CD4-positive, alpha-beta T cell treated with Interleukin-17A for 1 hour (primary cell): ENCODE data around the gene CCDC187.
"Not testable (repeated sequence)": the region's sequence is repeated elsewhere in the genome, so short reads cannot be mapped to it uniquely, and the experiment has no call there.

Experiments used
- DNase-seq: peaks from one replicate; pipeline ENCODE4 v3.0.0-alpha.2; 2020

CCDC187 gene

GRCh38 chr9:136283291-136284235, 20.3 kb downstream of the CCDC187 start:
- peak; percentile 74 for DNase-seq

GRCh38 chr9:136282272-136282861, 21.5 kb downstream of the CCDC187 start:
- DNase-seq = no peak

- no peak for DNase-seq
Measured at GRCh38 chr9:136281421-136282271, 22.2 kb downstream of the CCDC187 start.

GRCh38 chr9:136280535-136281315, 23.2 kb downstream of the CCDC187 start:
- DNase-seq = no peak

GRCh38 chr9:136279471-136279870, 24.4 kb downstream of the CCDC187 start:
- no peak for DNase-seq

GRCh38 chr9:136278894-136279293, 25.0 kb downstream of the CCDC187 start:
- DNase-seq = no peak

GRCh38 chr9:136278221-136278620, 25.7 kb downstream of the CCDC187 start:
- no peak for DNase-seq

- DNase-seq = no peak
Measured at GRCh38 chr9:136277746-136278145, 26.1 kb downstream of the CCDC187 start.

GRCh38 chr9:136276716-136277115, 27.2 kb downstream of the CCDC187 start:
- DNase-seq = no peak

- DNase-seq = no peak
Measured at GRCh38 chr9:136275655-136276429, 28.1 kb downstream of the CCDC187 start.

GRCh38 chr9:136274786-136275654, 28.9 kb downstream of the CCDC187 start:
- no peak for DNase-seq

GRCh38 chr9:136273921-136274785, 29.7 kb downstream of the CCDC187 start:
- DNase-seq = no peak

- DNase-seq = no peak
Measured at GRCh38 chr9:136273244-136273865, 30.5 kb downstream of the CCDC187 start.

GRCh38 chr9:136270173-136270705, 33.7 kb downstream of the CCDC187 start:
- DNase-seq = no peak

- no peak for DNase-seq
Measured at GRCh38 chr9:136268735-136269134, 35.2 kb downstream of the CCDC187 start.

GRCh38 chr9:136268318-136268717, 35.6 kb downstream of the CCDC187 start:
- DNase-seq = no peak

- DNase-seq = peak; percentile 90
Measured at GRCh38 chr9:136267261-136268111, 36.4 kb downstream of the CCDC187 start.

- DNase-seq = not testable (repeated sequence)
Measured at GRCh38 chr9:136266641-136267040, 37.3 kb downstream of the CCDC187 start.
